Thymus (tissue), 11 donors: ENCODE measurements around the gene VPS26A. TPM values are rescaled to one million over a fixed set of nuclear protein-coding genes. Genes with fewer than 3 reads are reported as not detected.

ENCODE experiments used
- DNase-seq, 9 donors: peaks; one replicate each; pipeline ENCODE4 v3.0.0-alpha.2; 2013; ENCODE audit warnings: low spot score in 9 of 9, low read depth in 6 of 9, missing footprints in 1 of 9
- H3K27ac ChIP-seq, 2 donors: one replicate each; pipeline ENCODE4 v1.5.1; 2013; ENCODE audit warnings: control low read depth in 1 of 2, low read depth in 1 of 2, low read length in 1 of 2, mild to moderate bottlenecking in 1 of 2, moderate library complexity in 1 of 2
- H3K27me3 ChIP-seq, 2 donors: one replicate each; pipeline ENCODE4 v1.5.1; 2013; ENCODE audit warnings: low read length in 1 of 2; ENCODE audit not compliant: control insufficient read depth in 2 of 2, insufficient read depth in 1 of 2
- H3K36me3 ChIP-seq, 2 donors: one replicate each; pipeline ENCODE4 v1.5.1; 2013; ENCODE audit warnings: low read length in 1 of 2, mild to moderate bottlenecking in 1 of 2, moderate library complexity in 1 of 2; ENCODE audit not compliant: control insufficient read depth in 2 of 2, insufficient read depth in 2 of 2
- H3K4me1 ChIP-seq, 2 donors: one replicate each; pipeline ENCODE4 v1.5.1; 2013; ENCODE audit warnings: low read length in 2 of 2; ENCODE audit not compliant: control insufficient read depth in 2 of 2, insufficient read depth in 2 of 2
- H3K4me3 ChIP-seq, 2 donors: one replicate each; pipeline ENCODE4 v1.5.1; 2013; ENCODE audit warnings: low read length in 2 of 2, control low read depth in 1 of 2, mild to moderate bottlenecking in 1 of 2
- H3K9me3 ChIP-seq, 2 donors: one replicate each; pipeline ENCODE4 v1.5.1; 2013; ENCODE audit warnings: low read length in 1 of 2, mild to moderate bottlenecking in 1 of 2; ENCODE audit not compliant: control insufficient read depth in 2 of 2, insufficient read depth in 1 of 2
- WGBS: extraction: QIAGEN DNeasy Blood & Tissue Kit; methylation state at CpG from one replicate; pipeline ENCODE4 v1.1.7; 2013; 5-methylcytosine and 5-hydroxymethylcytosine counted together
- polyA plus RNA-seq: library from polyadenylated mRNA; stranded (reverse); fragments of 200-250 nt; gene quantifications from one replicate; pipeline ENCODE4 v1.2.3, GENCODE V29; 2013
- total RNA-seq: library from RNA; stranded (reverse); fragments of 120-200 nt; gene quantifications from one replicate; pipeline ENCODE4 v1.2.4, GENCODE V29; 2013
- donor health status: healthy.

The VPS26A gene
- total and polyA plus RNA-seq, 2 donors = 14.6 to 44.2 TPM

DNA sequence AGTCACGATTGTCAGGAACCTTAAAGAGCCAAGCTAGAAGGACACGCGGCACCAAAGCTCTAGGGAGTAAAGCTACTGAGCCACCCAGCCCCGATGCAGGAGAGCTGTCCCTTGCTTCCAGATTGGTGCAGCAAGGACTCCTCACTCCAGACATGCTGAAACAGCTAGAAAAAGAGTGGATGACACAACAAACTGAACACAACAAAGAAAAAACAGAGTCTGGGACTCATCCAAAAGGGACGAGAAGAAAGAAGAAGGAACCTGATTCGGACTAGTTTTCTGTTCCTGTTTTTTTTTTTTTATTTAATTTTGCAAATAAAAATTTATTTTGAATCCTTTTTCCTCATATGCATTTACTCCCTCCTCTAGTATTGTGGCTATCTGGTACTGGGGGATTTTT, 84.8 kb downstream of the VPS26A start:
- Histone ChIP-seq H3K36me3 (peaks cover 33 to 47% of the 10 kb centered on the region in 2 donors), H3K27ac (no peak overlapping the region), H3K4me1 (no peaks in the 10 kb centered on the region), H3K9me3 (no peaks in the 10 kb centered on the region), H3K27me3 (no peaks in the 10 kb centered on the region), H3K4me3 (no peak overlapping the region)
- no peak for DNase-seq
- WGBS = 96% methylated on average over 6 of the region's 6 CpGs

DNA sequence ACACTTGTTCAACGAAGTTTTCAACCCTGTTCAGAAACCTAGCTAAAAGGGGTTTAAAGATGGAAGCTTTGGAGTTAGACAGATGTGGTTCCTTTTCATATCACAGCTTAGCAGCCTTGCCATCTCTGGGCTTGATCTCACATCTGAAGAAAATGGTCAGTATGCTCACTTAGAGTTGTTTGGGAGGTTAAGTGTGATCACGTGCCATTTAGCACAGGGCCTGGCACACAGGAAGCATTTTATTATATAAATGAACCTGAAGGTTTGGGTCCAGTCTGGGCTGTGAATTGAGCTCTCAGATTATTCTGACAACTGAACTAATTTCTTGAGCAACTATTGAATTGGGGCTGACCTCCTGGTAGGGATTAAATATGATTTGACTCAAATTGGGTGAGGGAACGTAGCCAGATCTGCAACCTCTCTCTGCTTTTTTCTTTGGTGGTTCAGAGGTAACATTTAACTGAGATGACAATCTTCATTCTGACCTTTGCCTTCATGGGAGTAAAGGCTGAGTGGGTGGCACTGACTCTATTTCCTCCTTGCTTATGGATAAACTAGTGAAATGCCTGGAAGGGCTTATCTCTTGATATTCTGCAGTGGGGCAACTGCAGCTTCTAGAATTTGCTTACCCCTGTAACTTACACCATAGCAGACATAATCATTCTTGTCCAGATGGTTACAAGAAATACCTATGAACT, 86.0 kb downstream of the VPS26A start:
- Histone ChIP-seq H3K27ac (no peak overlapping the region), H3K36me3 (peaks cover 29 to 39% of the 10 kb centered on the region in 2 donors), H3K27me3 (no peaks in the 10 kb centered on the region), H3K4me3 (no peak overlapping the region), H3K4me1 (peaks cover 0 to under 1% of the 10 kb centered on the region in 2 donors), H3K9me3 (no peaks in the 10 kb centered on the region)
- 92% methylated on average over 3 of the region's 3 CpGs for WGBS
- no peak for DNase-seq

DNA sequence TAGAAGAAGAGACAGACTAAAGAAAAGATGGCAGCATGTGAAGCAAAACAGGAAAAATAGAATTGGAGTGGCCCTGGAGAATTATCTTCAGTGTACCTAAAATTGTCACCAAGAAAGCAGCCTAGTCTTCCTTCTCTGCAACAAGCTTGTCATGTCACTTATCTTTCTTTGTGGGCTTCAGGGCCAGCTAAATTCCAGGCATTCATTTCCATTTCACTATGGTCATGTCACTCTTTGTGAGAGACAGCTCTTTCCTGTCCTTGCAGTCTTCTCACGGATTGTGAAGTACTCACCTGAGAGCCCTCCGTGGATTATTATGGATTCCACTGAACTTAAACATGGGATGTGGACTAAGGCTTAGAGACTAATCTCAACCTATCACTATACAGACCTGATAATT, 87.1 kb downstream of the VPS26A start:
- Histone ChIP-seq H3K36me3 (peaks cover 29 to 30% of the 10 kb centered on the region in 2 donors), H3K4me3 (no peak overlapping the region), H3K9me3 (no peaks in the 10 kb centered on the region), H3K27ac (no peak overlapping the region), H3K27me3 (no peaks in the 10 kb centered on the region), H3K4me1 (peaks cover 0 to 6% of the 10 kb centered on the region in 2 donors)
- DNase-seq = no peak
- WGBS = 65% methylated on average over 2 of the region's 2 CpGs

GRCh38 chr10:69211524-69211923, 87.5 kb downstream of the VPS26A start:
- no peak for DNase-seq
- WGBS = 98% methylated on average over 3 of the region's 3 CpGs

GRCh38 chr10:69213591-69214311, 89.8 kb downstream of the VPS26A start:
- DNase-seq = no peak
- H3K27ac ChIP-seq = no peak overlapping the region
- peaks cover 0 to 6% of the 10 kb centered on the region in 2 donors for H3K4me1 ChIP-seq
- H3K4me3 ChIP-seq = no peak overlapping the region
- peaks cover 6 to 7% of the 10 kb centered on the region in 2 donors for H3K36me3 ChIP-seq
- no peaks in the 10 kb centered on the region for H3K27me3 ChIP-seq
- 75% methylated on average over 5 of the region's 5 CpGs for WGBS
- no peaks in the 10 kb centered on the region for H3K9me3 ChIP-seq

More at GRCh38 chr10:69211524-69211923, 87.5 kb downstream of the VPS26A start:
- no peak overlapping the region for H3K4me3 ChIP-seq
- H3K27me3 ChIP-seq = no peaks in the 10 kb centered on the region
- H3K9me3 ChIP-seq = no peaks in the 10 kb centered on the region
- H3K4me1 ChIP-seq = peaks cover 0 to 6% of the 10 kb centered on the region in 2 donors
- H3K27ac ChIP-seq = no peak overlapping the region
- peaks cover 25 to 26% of the 10 kb centered on the region in 2 donors for H3K36me3 ChIP-seq

DNA sequence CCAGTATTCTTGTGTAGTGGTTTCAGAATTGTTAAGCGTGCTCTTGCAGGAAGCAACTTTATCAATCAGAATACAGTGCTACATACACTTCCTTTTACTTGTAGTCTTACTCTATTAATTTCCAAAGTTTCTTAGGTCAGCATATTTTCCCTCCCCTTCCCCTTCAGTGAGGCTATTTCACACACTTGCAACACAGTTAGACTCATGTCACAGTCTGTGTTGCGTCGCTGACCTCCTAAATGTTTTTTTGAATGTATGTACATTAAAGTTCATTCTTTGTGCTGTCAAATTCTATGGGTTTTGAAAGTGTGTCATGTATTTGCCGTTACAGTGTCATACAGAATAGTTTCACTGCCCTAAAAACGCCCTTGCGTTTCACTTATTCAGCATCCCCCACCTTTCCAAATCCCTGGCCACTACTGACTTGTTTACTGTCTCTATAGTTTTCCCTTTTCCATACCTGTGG, 90.7 kb downstream of the VPS26A start:
- H3K27ac ChIP-seq = no peak overlapping the region
- H3K9me3 ChIP-seq = no peaks in the 10 kb centered on the region
- no peaks in the 10 kb centered on the region for H3K36me3 ChIP-seq
- peaks cover 0 to 6% of the 10 kb centered on the region in 2 donors for H3K4me1 ChIP-seq
- H3K27me3 ChIP-seq = no peaks in the 10 kb centered on the region
- whole genome bisulfite sequencing = 93% methylated on average over 6 of the region's 6 CpGs
- DNase-seq = no peak
- H3K4me3 ChIP-seq = no peak overlapping the region

DNA sequence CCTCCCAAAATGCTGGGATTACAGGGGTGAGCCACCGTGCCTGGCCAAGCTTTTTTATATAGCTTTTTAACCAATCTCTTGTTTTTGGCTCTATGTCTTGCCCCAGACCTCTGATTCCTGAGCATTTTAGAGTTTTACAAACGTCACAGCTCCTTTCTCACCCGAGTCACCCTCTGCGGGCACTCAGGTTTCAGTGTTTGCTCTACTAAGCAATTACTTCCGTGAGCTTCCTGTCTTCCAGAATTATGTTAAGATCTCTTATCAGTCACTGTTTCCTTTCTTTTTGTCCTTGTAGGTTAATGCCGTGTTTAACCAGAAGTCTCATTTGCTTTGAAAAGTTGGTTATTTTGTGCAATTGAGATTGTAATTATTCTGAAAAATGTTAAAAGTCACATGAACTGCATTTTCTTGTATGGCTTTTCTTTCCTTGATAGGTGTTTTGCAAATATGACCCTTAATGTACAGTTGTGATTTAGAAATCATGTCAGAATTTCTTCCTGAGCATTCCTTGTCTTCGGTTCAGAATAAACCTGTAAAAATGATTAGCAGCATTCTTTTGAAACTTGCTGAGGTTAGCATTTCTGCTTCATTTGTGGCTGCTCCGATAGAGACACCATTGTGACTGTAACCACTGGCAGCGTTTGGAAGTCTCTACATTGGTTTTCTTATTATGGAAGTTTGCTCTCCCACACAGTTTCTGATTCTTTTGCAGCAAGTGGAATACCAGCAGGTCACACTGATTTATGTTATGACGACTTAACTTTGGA, 91.6 kb downstream of the VPS26A start:
- H3K4me3 ChIP-seq = no peak overlapping the region
- DNase-seq = peak in 1 of 9 donors; percentile 59
- no peaks in the 10 kb centered on the region for H3K27me3 ChIP-seq
- WGBS = 11% methylated on average over 10 of the region's 10 CpGs
- H3K4me1 ChIP-seq = peaks cover 0 to 6% of the 10 kb centered on the region in 2 donors
- H3K9me3 ChIP-seq = no peaks in the 10 kb centered on the region
- no peaks in the 10 kb centered on the region for H3K36me3 ChIP-seq
- no peak overlapping the region for H3K27ac ChIP-seq

DNA sequence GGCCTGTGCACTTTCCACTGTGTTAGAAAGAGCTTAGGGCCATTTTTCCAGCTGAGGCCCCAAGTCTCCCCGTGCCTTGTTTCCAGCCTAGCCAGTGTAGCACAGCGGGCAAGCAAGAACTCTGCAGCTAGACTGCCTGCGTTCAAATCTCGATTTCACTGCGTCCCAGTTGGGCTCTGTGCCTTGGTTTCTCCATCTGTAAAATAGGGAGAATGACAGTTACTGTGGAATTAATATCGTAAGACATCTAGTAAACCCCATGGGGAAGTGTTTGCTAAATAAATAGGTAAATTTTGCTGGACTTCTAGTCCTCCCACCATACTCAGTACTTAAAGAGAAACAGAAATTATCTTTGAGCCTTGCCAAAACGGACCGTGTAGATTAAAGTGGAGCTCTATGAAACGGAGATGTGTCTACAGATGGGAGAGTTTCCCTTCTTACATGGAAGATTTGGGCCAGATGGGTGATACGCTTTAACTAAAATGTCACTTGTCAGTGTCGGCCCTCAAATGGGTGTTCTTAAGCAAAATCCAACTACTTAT, 92.7 kb downstream of the VPS26A start:
- Histone ChIP-seq H3K9me3 (no peaks in the 10 kb centered on the region), H3K4me1 (peaks cover 5 to 11% of the 10 kb centered on the region in 2 donors), H3K27ac (no peak overlapping the region), H3K36me3 (no peaks in the 10 kb centered on the region), H3K4me3 (no peak overlapping the region), H3K27me3 (no peaks in the 10 kb centered on the region)
- no peak for DNase-seq
- 98% methylated on average over 11 of the region's 11 CpGs for WGBS
